ENCODE measurements around the gene PPT2. TPM values are rescaled to one million over a fixed set of nuclear protein-coding genes. Genes with fewer than 3 reads are reported as not detected.
"Not testable (repeated sequence)": the region's sequence is repeated elsewhere in the genome, so short reads cannot be mapped to it uniquely, and the experiment has no call there.

The PPT2 gene
- total and polyA plus RNA-seq, 8 donors: 8.9 to 32.5 (median 27.6) TPM

DNA sequence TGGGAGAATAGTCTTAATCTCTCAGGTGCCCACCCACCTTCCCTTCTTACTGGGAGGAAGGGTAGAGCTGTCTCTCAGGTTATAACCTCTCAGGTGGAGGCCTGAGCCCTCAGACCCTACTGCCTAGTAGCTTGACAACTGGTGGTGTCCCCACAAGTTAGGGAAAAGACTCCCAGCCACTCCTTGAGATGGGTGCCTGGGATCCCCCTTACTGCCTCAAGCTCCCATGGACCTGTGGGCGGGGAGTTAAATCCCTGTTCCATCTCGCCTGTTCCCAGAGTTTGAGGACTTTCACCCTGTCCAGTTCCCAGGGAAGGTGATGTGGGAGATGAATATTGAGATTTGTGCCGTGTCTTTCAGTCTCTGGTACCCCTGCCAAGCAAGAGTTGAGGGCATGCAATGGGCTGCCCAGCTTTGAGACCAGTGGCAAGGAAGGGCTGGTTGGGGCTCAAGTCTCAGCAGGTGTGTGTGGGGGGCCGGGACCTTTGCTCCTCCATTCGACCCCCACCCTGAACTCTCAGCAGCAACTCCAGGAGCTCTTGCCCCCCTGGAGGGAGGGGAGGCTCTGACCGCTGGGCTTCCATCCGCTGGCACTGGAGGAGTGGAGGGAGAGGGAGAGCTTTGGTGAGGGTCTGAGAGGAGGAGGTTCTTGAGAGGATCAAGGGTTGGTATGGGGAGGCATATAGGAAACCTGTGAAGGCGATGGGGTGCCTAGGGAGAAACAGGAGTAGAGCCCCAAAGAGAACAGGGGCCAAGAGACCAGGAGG, 37.2 kb downstream of the PPT2 start:
- H3K9me3 ChIP-seq: no peaks in the 10 kb centered on the region
- peaks cover 17 to 85% of the 10 kb centered on the region in 2 donors for H3K4me1 ChIP-seq
- TF ChIP-seq, protein P1, sequence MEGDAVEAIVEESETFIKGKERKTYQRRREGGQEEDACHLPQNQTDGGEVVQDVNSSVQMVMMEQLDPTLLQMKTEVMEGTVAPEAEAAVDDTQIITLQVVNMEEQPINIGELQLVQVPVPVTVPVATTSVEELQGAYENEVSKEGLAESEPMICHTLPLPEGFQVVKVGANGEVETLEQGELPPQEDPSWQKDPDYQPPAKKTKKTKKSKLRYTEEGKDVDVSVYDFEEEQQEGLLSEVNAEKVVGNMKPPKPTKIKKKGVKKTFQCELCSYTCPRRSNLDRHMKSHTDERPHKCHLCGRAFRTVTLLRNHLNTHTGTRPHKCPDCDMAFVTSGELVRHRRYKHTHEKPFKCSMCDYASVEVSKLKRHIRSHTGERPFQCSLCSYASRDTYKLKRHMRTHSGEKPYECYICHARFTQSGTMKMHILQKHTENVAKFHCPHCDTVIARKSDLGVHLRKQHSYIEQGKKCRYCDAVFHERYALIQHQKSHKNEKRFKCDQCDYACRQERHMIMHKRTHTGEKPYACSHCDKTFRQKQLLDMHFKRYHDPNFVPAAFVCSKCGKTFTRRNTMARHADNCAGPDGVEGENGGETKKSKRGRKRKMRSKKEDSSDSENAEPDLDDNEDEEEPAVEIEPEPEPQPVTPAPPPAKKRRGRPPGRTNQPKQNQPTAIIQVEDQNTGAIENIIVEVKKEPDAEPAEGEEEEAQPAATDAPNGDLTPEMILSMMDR (IDR thresholded peaks at IDR 0.05): no peak
- DNase-seq (no peak), ATAC-seq (no peak)
- H3K36me3 ChIP-seq: peaks cover 0 to 24% of the 10 kb centered on the region in 2 donors
- H3K4me3 ChIP-seq: peak overlapping the region in 1 of 2 donors; percentile 78
- H3K27ac ChIP-seq: peak overlapping the region; percentile 95 to 100
- intact Hi-C loops (cut with DNase I): no loop called here
- no peaks in the 10 kb centered on the region for H3K27me3 ChIP-seq

DNA sequence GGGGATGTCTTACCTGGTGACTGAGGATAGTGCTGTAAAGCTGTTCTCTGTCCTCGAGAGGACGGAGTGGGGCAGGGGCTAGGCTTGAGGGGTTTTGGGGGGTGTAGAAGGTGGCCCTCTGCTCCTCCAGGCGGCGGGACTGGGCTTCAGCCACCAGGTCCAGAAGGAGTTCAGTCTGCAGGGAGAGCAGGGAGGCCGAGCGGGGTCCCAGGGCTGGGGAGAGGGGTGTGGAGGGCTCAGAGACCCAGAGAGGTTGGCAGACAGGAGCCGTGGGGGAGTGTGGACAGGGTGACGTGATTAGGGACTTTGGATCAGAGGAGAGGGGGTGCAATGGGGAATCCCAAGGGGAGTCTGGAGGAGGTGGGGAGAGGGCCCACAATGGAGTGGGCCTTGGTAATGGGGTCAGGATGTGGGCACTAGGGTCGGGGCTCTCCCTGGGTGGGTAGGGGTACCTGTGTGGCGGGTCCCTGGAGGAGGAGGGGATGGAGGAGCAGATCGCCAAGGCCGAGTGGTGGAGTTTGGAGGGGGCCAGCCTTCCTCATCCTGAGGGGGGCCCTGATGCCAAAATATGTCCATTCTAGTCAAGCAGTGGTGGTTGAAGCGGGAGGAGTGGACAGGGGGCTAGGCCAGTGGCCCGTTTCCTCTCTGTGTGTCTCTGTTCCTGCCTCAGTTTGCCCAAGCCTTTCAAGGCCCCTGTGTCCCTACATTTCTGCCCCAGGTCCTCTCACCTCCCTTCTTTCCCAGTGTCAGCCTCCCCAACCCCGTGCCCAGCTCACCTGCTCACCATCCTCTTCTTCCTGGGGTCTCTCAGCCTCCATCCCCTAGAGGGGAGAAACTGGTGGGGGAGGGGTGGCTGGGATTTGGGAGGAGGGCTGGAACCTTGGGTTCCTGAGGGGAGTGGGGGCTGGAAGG, 38.0 kb downstream of the PPT2 start:
- Histone ChIP-seq H3K9me3 (no peaks in the 10 kb centered on the region), H3K4me3 (peak overlapping the region; percentile 21 to 78), H3K4me1 (peaks cover 21 to 84% of the 10 kb centered on the region in 2 donors), H3K27me3 (no peaks in the 10 kb centered on the region), H3K36me3 (peaks cover 0 to 16% of the 10 kb centered on the region in 2 donors), H3K27ac (peak overlapping the region; percentile 95 to 100)
- intact Hi-C loops (cut with DNase I): no loop called here
- ATAC-seq: no peak
- TF ChIP-seq, protein P1 (IDR thresholded peaks at IDR 0.05): no peak
- no peak for DNase-seq

DNA sequence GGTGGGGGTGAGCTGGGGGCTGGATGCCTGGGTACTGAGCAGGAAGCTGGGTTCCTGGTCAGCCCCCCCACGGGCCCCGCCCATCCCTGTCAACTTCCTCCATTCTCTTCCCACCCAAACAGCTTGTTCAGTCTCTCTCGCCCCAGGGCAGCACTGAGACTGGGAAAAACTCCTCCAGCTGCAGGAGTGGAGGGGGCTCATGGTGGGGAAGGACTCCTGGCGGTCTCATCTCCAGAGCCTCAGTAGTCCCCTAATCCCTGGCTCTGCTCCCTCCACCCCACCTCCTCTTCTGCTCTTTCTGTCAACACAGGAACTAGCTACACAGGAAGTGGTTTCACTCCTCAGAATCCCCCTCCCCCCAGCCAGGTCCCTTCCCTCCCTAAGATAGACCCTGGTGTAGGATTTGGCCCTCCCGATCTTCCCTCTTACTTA, 38.7 kb downstream of the PPT2 start, which contains the start of gene GPSM3:
TSS of gene GPSM3 (minus strand) at position 36 of the 432 bp plus-strand sequence. CDS start 130 bp downstream, outside the sequence.
- DNase-seq: peak in 3 of 4 donors; percentile 50 to 92 (median 78)
- Histone ChIP-seq H3K4me3 (peak within 1 kb of the TSS; percentile 21 to 78), H3K4me1 (peaks cover 26 to 84% of the 10 kb centered on the region in 2 donors), H3K36me3 (peaks cover 0 to 9% of the 10 kb centered on the region in 2 donors), H3K27me3 (no peaks in the 10 kb centered on the region), H3K9me3 (no peaks in the 10 kb centered on the region), H3K27ac (peak within 1 kb of the TSS; percentile 95 to 100)
- intact Hi-C loops (cut with DNase I): no loop called here
- TF ChIP-seq, protein P1 (IDR thresholded peaks at IDR 0.05): no peak
- no peak for ATAC-seq

DNA sequence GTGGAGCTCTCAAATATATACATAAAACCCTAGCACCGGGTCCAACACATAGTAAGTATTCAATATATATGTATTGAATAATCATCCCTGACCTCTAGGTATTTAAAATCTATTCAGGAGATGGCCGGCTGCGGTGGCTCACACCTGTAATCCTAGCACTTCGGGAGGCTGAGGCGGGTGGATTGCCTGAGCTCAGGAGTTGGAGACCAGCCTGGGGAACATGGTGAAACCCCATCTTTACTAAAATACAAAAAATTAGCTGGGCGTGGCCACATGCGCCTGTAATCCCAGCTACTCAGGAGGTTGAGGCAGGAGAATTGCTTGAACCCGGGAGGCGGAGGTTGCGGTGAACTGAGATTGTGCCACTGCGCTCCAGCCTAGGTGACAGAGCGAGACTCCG, 39.2 kb downstream of the PPT2 start:
- H3K27ac ChIP-seq: peak overlapping the region; percentile 95 to 100
- H3K36me3 ChIP-seq; H3K27me3 ChIP-seq; ATAC-seq; H3K9me3 ChIP-seq; intact Hi-C loops (cut with DNase I); DNase-seq: not testable (repeated sequence)
- H3K4me3 ChIP-seq: peak overlapping the region in 1 of 2 donors; percentile 78
- peaks cover 26 to 84% of the 10 kb centered on the region in 2 donors for H3K4me1 ChIP-seq

DNA sequence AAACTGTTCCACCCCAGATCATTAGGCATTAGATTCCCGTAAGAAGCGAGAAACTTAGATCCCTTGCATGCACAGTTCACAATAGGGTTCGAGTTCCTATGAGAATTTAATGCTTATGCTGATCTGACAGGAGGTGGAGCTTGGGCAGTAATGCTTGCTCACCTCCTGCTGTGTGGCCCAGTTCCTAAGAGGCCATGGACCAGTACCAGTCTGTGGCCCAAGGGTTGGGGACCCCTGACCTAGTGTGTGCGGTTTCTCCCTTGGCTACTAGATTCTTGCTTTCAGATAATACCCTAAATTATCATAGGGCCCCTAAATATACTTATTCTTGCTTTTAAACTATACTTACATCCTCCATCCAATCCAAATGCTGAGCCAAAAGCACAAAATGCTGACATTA, 40.4 kb downstream of the PPT2 start:
- Histone ChIP-seq H3K4me1 (peaks cover 26 to 71% of the 10 kb centered on the region in 2 donors), H3K9me3 (no peaks in the 10 kb centered on the region), H3K27me3 (no peaks in the 10 kb centered on the region), H3K4me3 (peak overlapping the region in 1 of 2 donors; percentile 66), H3K36me3 (no peaks in the 10 kb centered on the region), H3K27ac (peak overlapping the region; percentile 93 to 100)
- TF ChIP-seq, protein P1 (IDR thresholded peaks at IDR 0.05): no peak
- no peak for DNase-seq
- intact Hi-C loops (cut with DNase I): no loop called here
- ATAC-seq: no peak

Measured in left lung (tissue), 10 donors.